GM12874 (cell line): ENCODE data around the gene SEC24C.

Experiments
- TF ChIP-seq, protein P1 (sequence below): IDR thresholded peaks from 2 replicates; pipeline ENCODE4 v1.5.1; 2011; ENCODE audit warnings: low read depth, mild to moderate bottlenecking, control low read depth, low read length, moderate library complexity; ENCODE audit not compliant: insufficient read depth

SEC24C gene

GRCh38 chr10:73781879-73782748, 37.9 kb downstream of the SEC24C start, which contains the start of gene CHCHD1:
Gene CHCHD1 (plus strand): TSS chr10:73782048. CDS start chr10:73782076, 28 bp downstream.
- TF ChIP-seq, protein P1, sequence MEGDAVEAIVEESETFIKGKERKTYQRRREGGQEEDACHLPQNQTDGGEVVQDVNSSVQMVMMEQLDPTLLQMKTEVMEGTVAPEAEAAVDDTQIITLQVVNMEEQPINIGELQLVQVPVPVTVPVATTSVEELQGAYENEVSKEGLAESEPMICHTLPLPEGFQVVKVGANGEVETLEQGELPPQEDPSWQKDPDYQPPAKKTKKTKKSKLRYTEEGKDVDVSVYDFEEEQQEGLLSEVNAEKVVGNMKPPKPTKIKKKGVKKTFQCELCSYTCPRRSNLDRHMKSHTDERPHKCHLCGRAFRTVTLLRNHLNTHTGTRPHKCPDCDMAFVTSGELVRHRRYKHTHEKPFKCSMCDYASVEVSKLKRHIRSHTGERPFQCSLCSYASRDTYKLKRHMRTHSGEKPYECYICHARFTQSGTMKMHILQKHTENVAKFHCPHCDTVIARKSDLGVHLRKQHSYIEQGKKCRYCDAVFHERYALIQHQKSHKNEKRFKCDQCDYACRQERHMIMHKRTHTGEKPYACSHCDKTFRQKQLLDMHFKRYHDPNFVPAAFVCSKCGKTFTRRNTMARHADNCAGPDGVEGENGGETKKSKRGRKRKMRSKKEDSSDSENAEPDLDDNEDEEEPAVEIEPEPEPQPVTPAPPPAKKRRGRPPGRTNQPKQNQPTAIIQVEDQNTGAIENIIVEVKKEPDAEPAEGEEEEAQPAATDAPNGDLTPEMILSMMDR = no peak

DNA sequence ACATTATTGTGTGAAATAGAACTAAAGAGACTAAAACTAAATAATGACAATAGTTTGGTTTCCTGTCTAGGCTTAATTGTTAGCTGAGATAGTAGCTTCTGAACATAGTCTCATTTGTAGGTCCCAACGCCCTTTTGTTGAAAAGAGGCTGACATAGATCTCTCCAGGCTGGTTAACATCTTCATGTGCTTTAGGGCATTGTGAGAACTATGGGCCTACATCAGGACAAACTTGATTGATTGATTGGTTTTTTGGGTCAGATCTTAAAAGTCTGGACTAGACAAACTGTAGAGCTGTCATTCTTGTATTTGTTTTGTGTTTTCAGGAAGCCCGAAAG, 38.5 kb downstream of the SEC24C start:
- TF ChIP-seq, protein P1 = no peak

- TF ChIP-seq, protein P1 = no peak
Observed at GRCh38 chr10:73785211-73785720, 41.1 kb downstream of the SEC24C start, which contains the start of gene ZSWIM8. Gene ZSWIM8 (plus strand): TSS chr10:73785606. CDS start chr10:73785879, 273 bp downstream.

DNA sequence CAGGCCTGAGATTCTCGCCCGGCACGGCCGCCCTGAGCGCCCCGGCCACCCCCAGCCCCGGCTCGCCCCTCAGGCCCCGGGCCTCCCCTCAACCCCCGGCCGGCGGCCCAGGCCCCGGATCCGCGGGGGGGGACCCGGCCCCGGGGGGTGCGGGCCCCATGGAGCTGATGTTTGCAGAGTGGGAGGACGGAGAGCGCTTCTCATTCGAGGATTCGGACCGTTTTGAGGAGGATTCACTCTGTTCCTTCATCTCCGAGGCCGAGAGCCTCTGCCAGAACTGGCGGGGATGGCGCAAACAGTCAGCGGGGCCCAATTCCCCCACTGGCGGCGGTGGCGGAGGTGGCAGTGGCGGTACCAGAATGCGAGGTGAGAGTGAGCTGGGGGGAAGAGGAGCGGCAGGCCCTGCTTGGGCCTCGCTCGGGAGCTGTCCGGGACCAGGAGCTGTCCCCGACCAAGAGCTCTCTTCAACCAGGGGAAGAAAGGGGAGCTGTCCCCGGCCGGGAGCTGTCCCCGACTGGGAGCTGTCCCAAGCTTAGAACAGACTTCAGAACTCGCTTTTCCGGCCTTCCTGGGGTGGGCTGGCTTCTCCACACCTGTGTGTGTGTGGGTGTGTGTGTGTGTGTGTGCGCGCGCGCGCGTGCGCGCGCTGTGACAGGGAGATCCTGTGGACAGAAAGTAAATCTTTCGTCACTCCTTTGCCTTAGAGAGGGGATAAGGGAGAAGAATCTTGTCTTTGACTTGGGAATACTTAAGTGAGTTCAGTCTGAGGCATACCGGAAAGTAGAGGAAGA, 41.7 kb downstream of the SEC24C start:
- TF ChIP-seq, protein P1 = no peak

GRCh38 chr10:73786512-73786885, 42.3 kb downstream of the SEC24C start:
- TF ChIP-seq, protein P1 = no peak

DNA sequence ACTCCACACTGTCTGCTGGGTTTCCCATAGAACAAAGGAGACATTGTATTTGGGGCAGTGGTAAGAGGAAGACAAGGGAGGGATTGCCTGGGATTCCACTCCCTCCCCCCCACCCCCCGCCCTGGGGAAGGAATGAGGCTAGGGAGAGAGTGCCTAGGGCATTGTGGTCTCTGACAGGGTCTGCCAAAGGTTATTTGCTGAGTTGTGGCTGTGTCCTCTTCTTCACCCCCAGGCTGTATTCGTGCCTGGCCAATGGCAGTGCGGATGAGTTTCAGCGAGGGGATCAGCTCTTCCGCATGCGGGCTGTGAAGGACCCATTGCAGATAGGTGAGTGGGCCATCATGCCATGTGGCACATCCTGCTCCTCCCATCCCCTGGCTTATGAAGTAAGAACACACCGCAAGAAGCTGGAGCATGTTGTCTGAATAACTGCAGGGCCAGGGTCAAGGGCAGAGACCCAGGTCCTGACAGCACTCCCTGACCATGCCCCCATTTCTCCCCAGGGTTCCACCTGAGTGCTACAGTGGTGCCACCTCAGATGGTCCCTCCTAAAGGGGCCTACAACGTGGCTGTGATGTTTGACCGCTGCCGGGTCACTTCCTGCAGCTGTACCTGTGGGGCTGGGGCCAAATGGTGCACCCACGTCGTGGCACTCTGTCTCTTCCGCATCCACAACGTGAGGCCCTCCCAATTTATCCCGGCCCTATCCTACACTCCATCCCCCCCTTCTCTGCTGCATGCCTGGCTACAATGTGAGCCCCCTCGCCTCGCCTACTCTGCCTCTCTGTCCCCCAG, 44.9 kb downstream of the SEC24C start:
- TF ChIP-seq, protein P1 = no peak
